GM10266 (cell line): Measurements from ENCODE around the gene N4BP2L2.

Experiments
- DNase-seq: peaks from one replicate; pipeline ENCODE4 v3.0.0; 2012; ENCODE audit errors: extremely low spot score
- TF ChIP-seq, protein P1 (sequence below): IDR thresholded peaks from 2 replicates; pipeline ENCODE4 v1.5.1; 2012; ENCODE audit warnings: mild to moderate bottlenecking, low read depth; ENCODE audit not compliant: control insufficient read depth, insufficient read depth; ENCODE audit errors: missing control alignments

The N4BP2L2 gene

DNA sequence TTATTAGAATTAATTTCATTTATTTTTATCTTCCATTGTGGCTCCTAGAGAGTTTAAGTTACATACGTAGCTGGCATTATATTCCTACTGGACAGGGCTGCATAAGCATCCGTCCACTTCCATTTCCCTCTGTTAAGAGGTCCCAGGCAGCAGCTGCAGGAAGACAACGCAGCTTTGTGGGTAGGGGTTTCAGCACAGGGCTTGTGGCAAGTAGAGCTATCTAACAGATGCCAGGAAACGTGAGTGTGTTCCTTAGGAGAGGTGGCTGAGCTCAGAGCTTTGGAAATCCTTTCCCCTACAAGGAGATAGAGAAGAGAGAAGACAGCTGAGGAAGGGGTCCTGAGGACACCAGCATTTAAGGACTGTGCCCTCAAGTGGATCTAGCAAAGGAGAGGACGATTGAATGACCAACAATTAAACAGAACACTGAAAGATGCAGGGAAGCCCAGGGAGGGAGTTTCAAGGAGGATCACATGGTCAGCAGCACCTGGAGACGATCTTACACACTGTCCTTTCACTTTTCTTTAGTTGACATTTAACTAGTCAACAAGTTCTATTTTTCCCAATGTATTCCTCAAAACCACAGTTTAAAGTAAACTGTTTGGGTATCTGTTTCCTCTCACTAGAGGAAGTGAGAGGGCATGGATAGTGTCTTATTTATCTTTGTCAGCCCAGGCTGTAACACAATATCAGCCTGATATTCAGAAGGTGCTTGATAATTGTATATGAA lies 108.4 kb downstream of the N4BP2L2 start:
- DNase-seq, result no peak
- TF ChIP-seq, protein P1, sequence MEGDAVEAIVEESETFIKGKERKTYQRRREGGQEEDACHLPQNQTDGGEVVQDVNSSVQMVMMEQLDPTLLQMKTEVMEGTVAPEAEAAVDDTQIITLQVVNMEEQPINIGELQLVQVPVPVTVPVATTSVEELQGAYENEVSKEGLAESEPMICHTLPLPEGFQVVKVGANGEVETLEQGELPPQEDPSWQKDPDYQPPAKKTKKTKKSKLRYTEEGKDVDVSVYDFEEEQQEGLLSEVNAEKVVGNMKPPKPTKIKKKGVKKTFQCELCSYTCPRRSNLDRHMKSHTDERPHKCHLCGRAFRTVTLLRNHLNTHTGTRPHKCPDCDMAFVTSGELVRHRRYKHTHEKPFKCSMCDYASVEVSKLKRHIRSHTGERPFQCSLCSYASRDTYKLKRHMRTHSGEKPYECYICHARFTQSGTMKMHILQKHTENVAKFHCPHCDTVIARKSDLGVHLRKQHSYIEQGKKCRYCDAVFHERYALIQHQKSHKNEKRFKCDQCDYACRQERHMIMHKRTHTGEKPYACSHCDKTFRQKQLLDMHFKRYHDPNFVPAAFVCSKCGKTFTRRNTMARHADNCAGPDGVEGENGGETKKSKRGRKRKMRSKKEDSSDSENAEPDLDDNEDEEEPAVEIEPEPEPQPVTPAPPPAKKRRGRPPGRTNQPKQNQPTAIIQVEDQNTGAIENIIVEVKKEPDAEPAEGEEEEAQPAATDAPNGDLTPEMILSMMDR, result no peak

DNA sequence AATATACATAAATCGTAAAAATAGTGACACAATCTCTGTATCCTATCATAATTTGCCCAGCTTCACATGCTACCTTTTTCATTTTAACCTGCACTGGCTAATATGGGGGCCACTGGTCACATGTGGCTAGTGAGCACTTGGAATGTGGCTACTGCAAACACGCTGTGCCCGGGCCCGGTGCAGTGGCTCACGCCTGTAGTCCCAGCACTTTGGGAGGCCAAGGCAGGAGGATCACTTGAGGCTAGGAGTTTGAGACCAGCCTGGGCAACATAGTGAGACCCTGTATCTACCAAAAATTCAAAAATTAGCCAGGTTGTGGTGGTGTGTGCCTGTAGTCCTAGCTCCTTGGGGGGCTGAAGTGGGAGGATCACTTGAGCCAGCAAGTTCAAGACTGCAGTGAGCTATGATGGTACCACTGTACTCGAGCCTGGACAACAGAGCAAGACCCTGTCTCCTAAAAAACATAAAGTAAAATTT lies 109.1 kb downstream of the N4BP2L2 start:
- TF ChIP-seq, protein P1, result no peak
- DNase-seq, result no peak

DNA sequence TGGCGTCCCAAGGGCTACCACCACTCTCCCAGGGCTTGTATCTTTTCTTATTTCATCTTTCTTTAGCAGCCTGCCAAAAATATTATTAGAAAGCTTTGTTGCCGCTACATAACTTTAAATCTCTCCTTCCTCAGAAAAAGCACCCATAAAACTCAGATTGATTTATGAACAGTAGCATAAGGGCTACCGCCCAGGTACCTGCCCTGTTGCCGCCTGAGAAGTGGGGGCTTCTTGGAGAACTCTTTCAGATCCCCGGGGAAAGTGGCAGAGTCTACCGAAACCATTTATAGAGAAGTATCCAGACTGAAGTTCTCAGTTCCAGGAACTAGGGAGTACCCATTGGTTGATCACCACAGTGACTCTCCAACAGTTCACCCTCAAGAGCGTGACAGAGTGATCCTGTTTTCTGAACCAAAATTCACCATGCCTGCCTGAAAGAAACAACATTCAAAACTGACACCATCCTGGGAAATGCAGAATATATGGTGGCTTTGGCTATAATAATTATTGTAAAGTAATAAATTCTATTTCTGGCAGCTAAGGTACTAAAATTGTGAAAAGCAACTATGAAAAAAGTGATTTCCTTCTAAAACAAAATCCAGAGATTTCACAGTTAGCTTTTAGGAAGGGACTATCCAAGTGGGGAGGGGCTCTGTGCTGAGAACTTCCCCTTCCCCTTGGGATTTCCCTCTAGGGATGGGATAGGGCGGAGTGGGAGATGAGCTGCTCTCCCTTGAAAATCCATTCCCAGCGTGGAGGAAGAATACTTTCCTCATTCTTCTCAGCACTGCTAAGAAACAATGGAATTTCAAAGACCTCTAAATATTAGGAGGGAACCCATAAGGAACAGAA lies 109.8 kb downstream of the N4BP2L2 start:
- DNase-seq, result no peak
- TF ChIP-seq, protein P1, result no peak

DNA sequence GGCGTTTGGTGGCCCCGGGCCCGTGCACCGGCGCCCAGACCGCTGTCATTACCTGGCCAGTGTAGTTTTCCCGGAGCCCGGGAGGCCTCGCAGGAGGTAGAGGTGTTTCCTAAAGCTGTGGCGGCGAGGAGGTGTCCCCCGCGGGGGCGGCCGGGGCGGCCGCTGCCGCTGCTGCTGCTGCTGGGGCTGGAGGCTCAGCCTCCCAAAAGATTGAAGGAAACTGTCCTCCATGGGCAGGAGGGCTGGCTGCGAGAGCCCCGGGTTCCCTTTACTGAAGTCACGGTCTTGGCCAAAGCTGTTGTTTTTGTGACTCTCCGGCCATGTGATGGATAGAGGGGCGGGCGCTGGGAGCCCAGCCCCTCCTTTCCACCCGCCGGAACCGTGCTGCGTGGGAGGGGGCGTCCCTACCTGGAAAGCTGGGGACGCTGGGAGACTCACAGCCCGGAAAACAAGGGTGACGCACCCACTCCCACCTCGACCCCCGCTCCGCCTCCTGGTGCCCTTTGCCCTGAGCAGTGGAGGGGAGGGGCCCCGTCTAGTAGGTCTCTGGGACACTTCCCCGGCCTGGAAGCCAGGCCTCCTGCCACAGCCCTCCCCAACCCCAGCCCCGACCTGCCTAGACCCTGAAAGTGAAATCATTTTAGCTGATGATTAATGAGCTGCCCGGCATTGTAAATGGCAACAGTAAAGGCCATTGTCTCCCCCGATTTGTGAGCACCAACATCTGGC lies 110.6 kb downstream of the N4BP2L2 start, which contains the start of gene N4BP2L1:
TSS of gene N4BP2L1 (minus strand) at position 279 of the 729 bp plus-strand sequence. CDS start at position 231, 48 bp downstream.
- peak; percentile 90 for DNase-seq
- TF ChIP-seq, protein P1, result no peak

DNA sequence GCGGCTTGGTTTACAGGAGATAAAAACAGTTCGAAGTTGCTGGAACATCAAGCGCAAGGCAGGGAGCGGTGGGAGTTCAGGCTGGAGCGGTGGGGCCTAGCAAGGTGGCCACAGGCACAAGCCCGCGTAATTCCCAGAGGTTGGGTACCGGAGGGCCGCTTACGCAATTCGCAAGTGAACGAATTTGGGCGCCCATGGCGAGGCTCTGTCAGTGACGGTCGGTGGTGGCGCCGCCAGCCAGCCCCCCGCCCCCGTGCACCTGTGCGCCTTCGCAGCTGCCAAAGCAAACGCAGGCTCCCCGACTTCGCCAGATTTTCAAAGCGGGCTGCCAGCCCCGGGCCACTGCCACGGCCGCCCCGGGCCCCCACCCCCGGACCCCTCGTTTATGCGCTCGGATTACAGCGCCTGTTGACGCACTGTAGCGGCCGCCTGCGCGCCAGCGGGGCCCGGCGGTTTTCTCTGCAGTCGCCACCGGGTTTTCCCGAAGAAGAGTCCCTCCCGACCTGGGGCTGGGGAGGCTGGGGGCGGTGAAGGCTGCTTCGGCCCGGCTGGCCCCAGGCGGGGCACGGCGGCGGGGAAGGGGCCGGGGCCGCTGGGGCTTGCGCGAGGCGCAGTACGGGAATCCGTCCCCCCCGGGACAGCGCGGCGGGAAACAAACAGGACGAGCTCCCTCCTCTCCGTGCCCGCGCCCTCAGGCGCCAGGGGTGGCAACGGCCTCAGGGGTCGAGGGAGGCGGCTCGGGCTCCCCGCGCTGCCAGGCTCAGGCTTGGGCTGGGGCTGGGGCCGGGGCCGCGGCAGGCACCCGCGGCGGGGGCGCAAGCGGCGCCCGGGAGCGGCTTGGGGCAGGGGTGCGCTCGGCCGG lies 111.4 kb downstream of the N4BP2L2 start:
- DNase-seq, result peak; percentile 59
- TF ChIP-seq, protein P1, result no peak
